ENCODE measurements around the gene AQR.

DNA sequence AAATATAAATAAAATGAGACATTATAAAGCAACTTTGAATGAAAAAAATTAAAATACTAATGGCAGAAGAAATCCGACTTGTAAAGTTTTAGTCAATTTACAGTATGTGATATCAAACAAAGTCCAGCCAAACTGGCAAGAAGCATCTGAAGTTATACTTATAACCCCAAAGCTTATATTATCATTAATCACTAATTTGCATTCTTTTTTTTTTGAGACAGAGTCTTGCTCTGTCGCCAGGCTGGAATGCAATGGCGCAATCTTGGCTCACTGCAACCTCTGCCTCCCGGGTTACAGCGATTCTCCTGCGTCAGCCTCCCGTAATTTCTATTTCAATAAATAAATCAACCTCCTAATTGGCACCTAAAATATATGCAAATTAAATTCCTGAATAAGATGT, 80.1 kb downstream of the AQR start:
- TF ChIP-seq TAF1 (IDR thresholded peaks at IDR 0.05; ENCODE audit: low read depth): no peak
- TF ChIP-seq, protein P1, sequence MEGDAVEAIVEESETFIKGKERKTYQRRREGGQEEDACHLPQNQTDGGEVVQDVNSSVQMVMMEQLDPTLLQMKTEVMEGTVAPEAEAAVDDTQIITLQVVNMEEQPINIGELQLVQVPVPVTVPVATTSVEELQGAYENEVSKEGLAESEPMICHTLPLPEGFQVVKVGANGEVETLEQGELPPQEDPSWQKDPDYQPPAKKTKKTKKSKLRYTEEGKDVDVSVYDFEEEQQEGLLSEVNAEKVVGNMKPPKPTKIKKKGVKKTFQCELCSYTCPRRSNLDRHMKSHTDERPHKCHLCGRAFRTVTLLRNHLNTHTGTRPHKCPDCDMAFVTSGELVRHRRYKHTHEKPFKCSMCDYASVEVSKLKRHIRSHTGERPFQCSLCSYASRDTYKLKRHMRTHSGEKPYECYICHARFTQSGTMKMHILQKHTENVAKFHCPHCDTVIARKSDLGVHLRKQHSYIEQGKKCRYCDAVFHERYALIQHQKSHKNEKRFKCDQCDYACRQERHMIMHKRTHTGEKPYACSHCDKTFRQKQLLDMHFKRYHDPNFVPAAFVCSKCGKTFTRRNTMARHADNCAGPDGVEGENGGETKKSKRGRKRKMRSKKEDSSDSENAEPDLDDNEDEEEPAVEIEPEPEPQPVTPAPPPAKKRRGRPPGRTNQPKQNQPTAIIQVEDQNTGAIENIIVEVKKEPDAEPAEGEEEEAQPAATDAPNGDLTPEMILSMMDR (IDR thresholded peaks at IDR 0.05; ENCODE audit: poor library complexity, severe bottlenecking): no peak
- no peak for TF ChIP-seq MXI1 (conservative IDR thresholded peaks at IDR 0.05; ENCODE audit: poor library complexity, severe bottlenecking)

Data from neural cell (in vitro differentiated cells).